Islet of Langerhans (tissue), 1 donor: ENCODE results near the gene PPP5C.
"Not testable (repeated sequence)": the region's sequence is repeated elsewhere in the genome, so short reads cannot be mapped to it uniquely, and the experiment has no call there.

Experiments
- FAIRE-seq: peaks from one replicate; lab custom pipeline; 2011; peaks lifted over from hg19 to GRCh38; lab: Jason Lieb, UNC

Gene PPP5C, protein sequence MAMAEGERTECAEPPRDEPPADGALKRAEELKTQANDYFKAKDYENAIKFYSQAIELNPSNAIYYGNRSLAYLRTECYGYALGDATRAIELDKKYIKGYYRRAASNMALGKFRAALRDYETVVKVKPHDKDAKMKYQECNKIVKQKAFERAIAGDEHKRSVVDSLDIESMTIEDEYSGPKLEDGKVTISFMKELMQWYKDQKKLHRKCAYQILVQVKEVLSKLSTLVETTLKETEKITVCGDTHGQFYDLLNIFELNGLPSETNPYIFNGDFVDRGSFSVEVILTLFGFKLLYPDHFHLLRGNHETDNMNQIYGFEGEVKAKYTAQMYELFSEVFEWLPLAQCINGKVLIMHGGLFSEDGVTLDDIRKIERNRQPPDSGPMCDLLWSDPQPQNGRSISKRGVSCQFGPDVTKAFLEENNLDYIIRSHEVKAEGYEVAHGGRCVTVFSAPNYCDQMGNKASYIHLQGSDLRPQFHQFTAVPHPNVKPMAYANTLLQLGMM

DNA sequence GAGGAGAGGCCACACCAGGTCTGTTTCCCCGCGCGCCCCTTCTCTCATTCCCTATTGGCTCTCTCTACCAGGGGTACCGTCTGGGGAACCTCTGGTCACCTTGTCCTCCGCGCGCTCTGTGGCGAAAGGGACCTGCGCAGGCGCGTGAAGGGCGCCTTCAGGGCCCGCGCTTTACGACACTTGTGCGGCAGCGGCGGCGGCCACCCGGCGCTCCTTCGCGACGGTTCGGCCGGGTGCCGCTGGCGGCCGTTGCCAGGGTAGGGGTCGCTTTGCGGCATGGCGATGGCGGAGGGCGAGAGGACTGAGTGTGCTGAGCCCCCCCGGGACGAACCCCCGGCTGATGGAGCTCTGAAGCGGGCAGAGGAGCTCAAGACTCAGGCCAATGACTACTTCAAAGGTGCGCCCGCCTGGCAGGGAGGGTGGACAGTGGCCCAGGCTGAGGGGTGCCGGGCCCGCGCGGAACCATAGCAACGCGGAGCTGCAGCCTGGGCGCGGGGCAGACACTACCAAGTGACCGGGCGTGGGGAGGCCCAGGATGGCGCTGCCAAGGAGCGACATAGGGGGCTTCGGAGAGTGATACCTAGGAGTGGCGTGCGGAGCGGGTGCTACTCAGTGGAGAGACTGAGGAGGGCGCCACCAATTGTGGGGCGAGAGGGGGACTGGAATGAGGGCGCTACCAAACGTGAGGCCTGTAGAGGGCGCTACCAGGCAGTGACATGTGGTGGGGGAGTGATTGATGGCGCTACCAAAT is at the start of gene PPP5C:
Gene PPP5C, plus strand, starts transcription at position 267 of the 751 bp plus-strand sequence. Its CDS starts 10 bp downstream, at position 277.
- FAIRE-seq, result no peak

DNA sequence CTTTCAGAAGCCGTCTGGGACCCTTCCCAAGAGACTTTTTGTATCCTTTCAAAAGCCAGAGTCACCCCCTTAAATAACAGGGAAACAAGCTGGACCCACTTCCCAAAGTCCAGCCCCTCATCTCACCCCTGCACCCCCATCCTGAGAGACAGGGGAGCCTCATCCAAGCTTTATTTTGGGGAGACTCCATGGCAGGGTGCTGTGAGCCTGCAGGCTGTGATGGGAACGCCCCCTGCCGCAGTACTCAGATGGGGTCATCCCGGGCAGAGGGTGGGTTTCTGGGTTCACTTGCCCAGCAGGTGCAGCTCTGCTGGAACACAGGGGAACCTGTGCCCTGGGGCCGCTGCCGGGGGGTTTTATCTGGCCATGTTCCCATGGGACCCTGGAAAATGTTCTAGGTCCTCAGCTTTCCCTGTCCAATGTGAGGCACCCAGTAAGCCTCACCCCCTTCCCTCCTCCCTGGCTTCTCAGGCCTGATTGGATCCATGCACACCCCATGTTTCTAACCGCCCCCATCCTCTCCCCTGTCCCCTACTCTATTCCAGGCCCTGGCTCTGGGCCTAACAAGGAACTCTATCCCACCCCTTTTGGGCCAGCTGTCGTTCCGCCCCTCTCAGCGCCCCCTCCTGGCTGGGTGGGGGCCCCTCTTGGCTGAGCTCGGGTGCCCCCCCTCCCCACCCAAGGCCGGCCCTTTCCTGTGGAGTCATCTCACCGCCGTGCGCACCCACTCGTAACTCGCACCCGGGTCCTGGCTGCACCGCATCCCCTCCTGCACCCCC is 49.0 kb upstream of the PPP5C start:
- no peak for FAIRE-seq

DNA sequence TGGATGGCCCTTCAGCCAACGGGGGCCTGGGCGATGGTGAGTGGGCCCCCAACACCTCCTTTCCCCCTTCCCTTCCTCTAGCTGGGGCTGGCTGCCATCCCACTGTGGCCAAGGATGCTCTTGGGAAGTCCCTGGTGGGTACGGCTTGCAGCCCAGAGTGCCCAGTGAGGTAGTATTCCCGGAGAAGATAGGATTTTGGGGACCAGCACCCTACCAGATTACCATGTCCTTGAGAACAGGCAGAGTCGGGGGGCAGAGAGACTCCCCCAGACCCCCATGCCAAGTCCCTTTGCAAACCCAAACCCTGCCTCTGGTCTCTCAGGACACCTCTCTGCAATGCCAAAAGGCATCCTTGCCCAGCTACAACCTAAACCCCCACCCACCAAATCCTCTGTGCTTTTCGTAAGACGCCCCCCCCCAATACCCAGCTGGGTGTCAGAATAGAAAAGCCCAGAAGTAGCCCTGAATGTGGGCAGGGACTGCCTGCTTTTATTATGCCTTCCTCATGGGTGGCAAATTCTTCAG is 48.3 kb upstream of the PPP5C start:
- no peak for FAIRE-seq

DNA sequence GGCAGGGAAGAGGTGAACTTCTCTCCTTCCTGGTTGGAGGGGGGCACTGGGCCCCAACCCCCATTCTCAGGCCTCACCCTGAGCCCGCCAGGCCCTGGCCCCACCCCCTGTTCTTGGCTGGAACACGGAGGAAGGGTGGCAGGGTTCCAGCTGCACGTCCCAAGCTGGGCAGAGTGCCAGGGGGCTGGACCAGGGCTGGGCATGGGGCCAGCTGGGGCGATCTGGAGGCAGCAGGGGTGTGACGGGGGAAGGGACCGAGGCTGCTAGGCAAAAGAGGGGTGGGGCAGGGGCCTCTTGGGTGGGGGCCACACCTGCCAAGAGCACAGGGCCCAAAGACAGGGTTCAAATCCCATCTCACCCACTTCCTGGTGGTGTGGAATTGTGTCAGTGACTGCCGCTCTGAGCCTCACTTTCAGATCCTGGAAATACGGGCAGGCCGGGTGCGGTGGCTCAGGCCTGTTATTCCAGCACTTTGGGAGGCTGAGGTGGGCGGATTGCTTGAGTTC is 47.8 kb upstream of the PPP5C start:
- no peak for FAIRE-seq

DNA sequence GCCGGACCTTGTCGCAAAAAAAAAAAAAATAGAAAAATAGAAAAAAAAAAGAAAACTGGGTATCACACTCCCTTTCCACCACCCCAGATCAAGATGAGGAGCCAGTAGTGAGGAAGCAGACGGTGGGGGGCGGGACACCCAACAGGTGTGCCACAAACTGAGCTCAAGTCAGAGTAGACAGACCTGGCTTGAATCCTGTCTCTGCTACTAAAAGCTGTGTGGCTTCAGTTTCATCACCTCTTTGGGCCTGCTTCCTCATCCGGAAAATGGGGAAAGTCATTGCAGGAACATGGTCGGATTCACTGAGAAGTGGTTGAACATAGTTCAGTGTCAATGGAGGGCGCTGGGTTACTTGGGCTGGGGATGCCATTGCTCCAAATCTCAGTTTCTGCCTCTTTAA is 47.2 kb upstream of the PPP5C start:
- no peak for FAIRE-seq

DNA sequence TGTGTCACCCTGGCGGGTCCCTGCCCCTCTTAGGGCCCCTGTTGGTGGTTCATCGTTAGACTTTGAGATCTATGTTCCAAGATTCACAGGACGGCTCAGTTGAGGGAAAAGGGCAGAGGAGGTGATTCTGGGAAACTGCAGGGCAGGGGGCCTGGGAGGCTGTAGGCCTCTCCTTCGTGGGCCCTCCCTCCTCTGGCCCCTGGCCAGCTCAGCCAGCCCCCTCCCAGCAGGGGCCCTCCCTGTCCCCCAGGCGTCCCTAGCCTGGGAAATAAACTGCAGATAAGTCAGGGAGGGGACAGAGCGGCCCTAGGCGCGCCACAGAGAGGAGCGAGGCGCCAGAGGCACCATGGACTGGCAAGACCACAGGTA is 43.6 kb upstream of the PPP5C start:
- no peak for FAIRE-seq

DNA sequence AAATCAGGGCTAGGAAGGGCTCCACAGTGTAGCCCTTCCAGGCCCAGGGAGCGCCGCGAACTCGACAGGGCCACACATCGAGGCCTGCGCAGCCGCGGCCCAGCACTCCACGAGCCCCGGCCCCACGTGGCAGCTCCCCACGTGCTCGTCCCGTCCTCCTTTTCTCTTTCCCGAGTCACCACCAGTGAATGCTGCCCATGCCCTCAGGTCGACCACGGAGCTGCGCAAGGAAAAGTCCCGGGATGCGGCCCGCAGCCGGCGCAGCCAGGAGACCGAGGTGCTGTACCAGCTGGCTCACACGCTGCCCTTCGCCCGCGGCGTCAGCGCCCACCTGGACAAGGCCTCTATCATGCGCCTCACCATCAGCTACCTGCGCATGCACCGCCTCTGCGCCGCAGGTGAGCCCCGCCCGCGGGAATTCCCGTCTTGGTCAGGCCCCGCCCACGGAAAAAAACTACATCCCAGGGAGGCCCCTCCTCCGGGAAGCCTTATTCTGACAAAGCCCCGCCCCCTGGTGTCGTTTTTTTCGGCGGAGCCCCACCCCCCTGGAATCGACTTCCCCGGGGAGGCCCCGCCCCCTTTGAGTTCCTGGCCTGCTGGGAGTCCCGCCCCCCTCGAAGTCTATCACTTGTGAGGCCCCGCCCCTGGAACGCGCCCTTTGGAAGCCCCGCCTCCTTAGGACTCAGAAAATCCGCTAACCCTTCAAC is 43.0 kb upstream of the PPP5C start:
- FAIRE-seq, result no peak

DNA sequence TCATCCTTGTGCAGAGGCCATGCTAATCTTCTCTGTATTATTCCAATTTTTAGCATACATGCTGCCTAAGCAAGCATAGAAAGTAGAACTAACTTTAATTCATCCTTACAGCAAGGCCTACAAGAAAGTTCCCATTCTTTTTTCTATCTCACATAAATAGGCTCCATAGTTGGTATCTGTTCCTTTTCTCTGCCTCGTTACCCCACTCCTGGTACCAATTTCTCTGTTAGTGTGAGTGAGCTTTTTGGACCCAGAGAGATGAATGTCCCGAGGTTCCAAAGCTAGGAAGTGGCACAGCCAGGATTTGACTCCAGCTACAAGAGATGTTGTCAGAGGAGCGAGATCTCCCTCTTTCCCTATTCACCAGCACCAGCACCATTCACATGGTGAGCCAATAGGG is 40.4 kb upstream of the PPP5C start:
- FAIRE-seq, result no peak

DNA sequence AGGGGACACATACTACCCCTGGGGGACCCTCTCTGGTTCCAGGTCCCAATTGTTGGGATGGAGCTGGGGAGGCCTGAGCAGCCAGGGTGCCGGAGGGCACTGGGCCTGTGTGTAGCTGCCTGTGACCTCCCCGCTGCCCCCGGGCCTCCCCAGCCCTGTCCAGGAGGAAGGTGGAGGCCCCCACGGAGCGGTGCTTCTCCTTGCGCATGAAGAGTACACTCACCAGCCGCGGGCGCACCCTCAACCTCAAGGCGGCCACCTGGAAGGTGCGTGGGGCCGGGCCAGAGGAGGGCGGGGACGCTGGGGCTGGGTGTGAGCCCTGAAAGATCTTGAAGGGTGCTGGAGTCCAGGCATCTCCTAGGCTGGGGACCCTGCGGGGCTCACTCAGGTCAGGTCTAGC is 38.4 kb upstream of the PPP5C start:
- FAIRE-seq, result no peak

DNA sequence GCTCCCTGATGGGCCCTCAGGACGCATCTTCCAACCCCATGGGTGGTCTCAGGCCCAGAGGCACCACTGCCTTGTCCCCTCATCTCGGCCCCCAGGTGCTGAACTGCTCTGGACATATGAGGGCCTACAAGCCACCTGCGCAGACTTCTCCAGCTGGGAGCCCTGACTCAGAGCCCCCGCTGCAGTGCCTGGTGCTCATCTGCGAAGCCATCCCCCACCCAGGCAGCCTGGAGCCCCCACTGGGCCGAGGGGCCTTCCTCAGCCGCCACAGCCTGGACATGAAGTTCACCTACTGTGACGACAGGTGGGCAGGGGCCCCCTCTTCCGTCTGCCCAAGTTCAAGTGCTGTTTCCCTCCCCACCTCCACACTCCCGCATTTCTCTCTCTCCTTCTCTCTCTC is 37.8 kb upstream of the PPP5C start:
- no peak for FAIRE-seq

DNA sequence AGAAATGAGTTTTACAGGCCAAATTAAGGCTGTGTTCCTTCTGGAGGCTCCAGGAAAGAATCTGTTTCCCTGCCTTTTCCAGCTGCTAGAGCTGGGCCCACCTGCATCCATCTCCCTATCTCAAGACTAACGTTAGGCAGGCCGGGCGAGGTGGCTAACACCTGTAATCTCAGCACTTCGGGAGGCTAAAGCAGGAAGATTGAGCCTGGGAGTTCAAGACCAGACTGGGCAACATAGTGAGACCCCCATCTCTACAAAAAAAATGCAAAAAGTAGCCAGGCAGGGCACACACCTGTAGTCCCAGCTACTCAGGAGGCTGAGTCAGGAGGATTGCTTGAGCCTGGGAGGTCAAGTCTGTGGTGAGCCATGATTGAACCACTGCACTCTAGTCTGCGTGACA is 35.4 kb upstream of the PPP5C start:
- FAIRE-seq, result no peak

DNA sequence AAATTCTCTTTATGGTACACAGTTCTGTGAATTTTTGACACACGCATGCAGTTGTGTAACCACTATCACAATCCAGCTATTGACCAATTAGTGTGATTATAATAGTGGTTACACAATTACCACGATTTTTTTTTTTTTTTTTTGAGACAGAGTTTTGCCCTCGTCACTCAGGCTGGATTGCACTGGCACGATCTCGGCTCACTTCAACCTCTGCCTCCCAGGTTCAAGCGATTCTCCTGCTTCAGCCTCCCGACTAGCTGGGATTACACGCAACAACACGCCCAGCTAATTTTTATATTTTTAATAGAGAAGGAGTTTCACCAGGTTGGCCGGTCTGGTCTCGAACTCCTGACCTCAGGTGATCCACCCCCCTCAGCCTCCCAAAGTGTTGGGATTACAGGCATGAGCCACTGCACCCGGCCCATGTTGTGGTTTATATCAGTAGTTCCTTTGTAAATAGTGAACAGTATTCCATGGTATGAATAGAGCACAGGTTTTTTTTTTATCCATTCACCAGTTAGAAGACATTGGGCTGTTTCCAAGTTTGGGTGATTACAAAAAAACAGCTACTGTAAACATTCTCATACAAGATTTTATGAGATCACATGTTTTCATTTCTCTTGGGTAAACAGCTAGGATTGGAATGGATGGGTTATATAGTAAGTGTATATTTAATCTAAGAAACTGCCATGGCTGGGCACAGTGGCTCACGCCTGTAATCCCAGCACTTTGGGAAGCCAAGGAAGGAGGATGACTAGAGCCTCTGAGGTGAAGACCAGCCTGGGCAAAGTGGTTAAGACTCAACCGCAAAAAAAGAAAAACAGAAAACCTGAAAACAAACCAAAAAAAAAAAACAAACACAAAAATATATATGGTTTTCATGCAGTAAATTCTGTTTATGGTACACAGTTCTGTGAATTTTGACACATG is 33.1 kb upstream of the PPP5C start:
- FAIRE-seq, result not testable (repeated sequence)

DNA sequence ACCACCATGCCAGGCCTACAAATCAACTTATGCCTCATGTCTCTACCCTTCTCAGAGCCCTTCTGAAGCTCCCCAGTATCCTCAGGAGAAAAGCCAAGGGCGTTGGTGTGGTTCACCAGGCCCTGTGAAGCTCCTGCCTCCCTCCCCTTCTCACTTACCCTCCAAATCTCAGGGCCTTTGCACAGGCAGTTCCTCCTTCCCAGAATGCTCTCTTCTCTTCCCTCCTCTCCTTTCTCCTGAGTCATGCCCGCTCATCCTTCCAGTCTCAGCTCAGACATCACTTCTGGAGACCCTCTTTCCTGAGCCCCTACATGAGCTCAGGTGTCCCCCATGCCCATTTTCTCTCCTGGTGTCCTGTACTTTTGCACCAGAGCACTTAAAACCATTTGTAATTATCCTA is 29.5 kb upstream of the PPP5C start:
- FAIRE-seq, result no peak

DNA sequence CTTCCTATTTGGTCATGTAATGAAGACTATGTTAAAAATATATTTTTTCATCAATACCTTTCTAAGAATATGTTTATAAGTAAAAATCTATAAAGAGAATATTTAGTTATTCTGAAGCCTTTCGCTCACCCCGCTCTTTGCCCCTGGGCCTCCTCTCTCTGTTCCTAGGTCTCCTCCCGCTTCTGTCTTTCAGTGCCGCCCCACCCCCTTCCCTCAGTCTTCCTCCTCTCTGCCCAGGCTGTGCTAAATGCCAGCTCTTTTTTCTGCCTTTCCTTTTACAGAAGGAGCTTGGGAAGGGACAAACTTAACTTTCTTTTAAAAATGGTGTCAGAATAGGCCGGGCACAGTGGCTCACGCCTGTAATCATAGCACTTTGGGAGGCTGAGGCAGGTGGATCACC is 27.3 kb upstream of the PPP5C start:
- no peak for FAIRE-seq

DNA sequence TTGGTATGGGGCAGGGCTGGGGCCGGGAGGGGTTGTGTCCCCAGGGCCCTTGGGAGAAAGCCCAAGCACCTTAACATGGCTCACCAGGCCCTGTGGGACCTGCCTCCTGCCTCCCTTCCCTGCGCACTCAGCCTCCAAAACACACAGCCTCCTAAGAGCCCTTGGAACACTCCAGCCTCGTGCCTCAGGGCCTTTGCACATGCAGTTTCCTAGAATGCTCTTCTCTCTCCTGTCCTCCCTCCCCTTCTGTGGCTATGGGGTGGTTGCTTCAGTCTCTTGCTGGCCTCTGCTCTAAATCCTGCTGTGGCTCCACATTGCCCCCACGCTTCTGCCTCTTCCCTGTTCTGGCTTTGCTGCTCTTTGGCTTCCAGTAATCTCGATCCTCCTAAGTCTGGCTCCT is 26.3 kb upstream of the PPP5C start:
- FAIRE-seq, result no peak

DNA sequence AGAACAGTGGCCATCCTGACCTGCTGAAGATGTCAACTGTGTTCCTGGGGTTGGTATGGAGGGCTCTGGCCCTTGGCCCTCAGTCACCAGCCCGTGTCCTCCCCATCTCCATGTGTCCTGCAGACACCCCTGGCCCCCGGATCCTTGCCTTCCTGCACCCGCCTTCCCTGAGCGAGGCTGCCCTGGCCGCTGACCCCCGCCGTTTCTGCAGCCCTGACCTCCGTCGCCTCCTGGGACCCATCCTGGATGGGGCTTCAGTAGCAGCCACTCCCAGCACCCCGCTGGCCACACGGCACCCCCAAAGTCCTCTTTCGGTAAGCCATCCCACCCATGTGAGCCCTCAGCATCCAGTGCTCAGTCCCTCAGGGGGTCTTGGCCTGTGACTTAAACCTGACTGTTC is 25.2 kb upstream of the PPP5C start:
- no peak for FAIRE-seq

DNA sequence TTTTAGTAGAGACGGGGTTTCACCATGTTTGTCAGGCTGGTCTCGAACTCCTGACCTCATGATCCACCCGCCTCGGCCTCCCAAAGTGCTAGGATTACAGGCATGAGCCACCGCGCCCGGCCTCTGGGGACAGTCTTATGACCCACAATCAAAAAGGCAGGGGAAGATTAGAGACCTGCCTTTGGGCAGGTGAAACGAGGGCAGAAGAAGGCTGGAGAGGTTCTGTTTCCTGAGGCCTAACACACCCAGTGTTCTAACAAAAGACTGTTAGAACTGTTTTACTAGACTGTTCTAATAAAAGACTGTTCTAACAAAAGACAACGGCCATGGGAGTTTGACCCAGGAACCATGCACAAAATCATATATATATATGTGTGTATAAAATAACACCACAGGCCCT is 23.7 kb upstream of the PPP5C start:
- FAIRE-seq, result not testable (repeated sequence)

DNA sequence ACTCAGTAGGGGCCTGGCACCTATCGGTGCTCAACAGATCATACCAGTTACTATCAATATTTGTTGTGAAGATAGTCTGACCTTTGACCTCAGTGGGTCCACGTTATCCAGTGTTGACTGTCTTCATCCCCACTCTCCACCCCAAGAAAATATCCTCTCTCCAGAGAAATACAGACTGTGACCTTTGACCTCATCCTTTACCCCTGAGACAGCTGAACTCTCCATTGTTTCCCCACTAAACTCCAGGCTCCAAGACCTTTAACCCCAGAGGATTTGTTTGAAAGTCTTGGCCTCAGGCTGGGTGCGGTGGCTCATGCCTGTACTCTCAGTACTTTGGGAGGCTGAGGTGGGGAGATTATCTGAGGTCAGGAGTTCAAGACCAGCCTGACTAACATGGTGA is 22.6 kb upstream of the PPP5C start:
- FAIRE-seq, result no peak

DNA sequence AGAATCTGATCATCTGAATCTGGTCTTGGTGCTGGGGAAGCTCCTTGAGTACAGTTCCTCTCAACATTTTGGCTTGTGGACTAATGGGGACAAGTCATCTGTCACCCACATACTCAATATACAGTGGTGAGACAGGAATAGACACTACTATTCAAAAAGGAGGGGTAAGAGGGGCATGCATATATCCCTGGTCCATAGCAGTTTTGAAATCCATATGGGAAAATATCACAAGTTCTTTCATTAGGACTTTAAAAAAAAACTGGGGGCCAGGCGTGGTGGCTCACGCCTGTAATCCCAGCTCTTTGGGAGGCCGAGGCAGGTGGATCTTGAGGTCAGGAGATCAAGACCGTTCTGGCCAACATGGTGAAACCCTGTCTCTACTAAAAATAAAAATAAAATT is 20.3 kb upstream of the PPP5C start:
- FAIRE-seq, result no peak

DNA sequence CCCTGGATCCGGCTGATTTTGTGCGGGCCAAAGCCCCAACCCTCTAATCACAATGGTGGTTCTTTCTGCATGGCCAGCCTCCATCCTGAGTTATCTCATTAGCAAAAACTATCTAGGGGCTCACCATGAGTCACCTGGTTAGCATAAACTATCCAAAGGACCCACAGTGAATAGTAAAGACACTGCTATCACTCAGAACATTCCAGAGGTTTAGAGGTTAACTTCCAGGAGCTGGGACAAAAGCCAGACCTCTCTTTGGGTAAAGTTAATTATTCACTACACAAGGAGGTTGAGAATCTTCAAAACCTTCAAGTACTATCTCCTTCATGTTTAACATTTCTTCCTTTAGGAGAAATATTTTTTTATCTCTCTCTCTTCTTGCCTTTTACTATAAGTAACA is 18.8 kb upstream of the PPP5C start:
- no peak for FAIRE-seq
